IgD-negative memory B cell (primary cell): Measurements from ENCODE around the gene GCNT1. TPM values are rescaled to one million over a fixed set of nuclear protein-coding genes. Genes with fewer than 3 reads are reported as not detected.
A peak's percentile ranks its signal among the peaks of the same experiment; 100 is the strongest.
"Not testable (repeated sequence)": the region's sequence is repeated elsewhere in the genome, so short reads cannot be mapped to it uniquely, and the experiment has no call there.

Experiments
- H3K27ac Mint-ChIP-seq, 3 donors: one replicate each; pipeline ENCODE4 v1.8.0; 2020 to 2022; ENCODE audit warnings: mild to moderate bottlenecking in 3 of 3, mixed read lengths in 3 of 3, moderate library complexity in 1 of 3
- H3K27me3 Mint-ChIP-seq: one replicate; pipeline ENCODE4 v1.8.0; 2021; ENCODE audit warnings: mixed read lengths
- H3K36me3 Mint-ChIP-seq: one replicate; pipeline ENCODE4 v1.8.0; 2020; ENCODE audit warnings: mild to moderate bottlenecking, mixed read lengths
- H3K4me1 Mint-ChIP-seq, 3 donors: one replicate each; pipeline ENCODE4 v1.8.0; 2020 to 2022; ENCODE audit warnings: mixed read lengths in 3 of 3, mild to moderate bottlenecking in 1 of 3
- H3K4me3 Mint-ChIP-seq, 4 donors: one replicate each; pipeline ENCODE4 v1.8.0; 2020 to 2022; ENCODE audit warnings: mild to moderate bottlenecking in 4 of 4, mixed read lengths in 4 of 4, moderate library complexity in 3 of 4
- H3K9me3 Mint-ChIP-seq, 3 donors: one replicate each; pipeline ENCODE4 v1.8.0; 2020 to 2021; ENCODE audit warnings: mixed read lengths in 3 of 3, mild to moderate bottlenecking in 1 of 3
- polyA plus RNA-seq: library from polyadenylated mRNA; unstranded; fragments of 300-500 nt; fragmentation: Illumina TruSeq; gene quantifications from one replicate; pipeline ENCODE4 v1.2.3, GENCODE V29; 2021

Gene GCNT1
- polyA plus RNA-seq, 1 donor from 2014 or later: 4.6 TPM

DNA sequence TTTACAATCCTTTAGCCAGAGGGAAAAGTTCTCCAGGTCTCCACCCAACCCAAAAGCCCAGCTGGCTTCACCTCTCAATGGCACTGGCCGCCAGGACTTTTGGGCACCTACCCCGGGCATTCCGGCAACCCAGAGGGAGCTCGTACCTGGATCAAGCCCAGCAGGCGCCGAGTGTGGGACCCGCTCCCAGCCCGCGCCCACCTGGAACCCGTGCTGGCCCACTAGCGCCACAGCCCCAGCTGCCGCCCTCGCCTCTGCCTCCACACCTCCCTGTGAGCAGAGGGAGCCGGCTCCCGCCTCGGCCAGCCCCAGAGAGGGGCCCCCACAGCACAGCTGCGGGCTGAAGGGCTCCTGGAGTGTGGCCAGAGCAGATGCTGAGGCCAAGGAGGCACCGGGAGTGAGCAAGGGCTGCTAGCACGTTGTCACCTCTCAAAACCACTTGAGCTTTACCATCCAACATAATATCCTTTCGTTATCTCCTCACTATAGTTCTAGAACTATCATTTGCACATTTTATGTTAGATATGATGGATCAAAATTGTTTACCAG lies 69.7 kb downstream of the GCNT1 start:
- no peak overlapping the region for H3K27ac Mint-ChIP-seq

DNA sequence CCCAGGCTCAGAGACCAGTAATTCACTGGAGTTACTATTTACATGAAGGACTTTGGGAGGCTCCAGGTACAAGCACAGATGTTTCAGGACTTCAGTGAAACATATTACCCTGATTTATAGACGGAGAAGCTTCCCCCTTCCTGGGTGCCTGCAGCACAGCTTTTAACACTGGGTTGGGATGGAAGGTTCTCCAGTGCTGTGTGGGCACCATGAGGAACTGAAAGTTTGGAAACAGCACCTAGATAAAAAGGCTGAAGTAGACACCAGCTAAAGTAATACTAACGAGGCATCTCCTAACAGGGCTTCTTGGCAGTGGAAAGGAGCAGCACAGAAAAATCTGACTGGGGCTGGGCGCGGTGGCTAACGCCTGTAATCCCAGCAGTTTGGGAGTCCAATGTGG lies 70.7 kb downstream of the GCNT1 start:
- no peaks in the 10 kb centered on the region for H3K27me3 Mint-ChIP-seq
- no peak overlapping the region for H3K27ac Mint-ChIP-seq
- H3K36me3 Mint-ChIP-seq: peaks cover 1% of the 10 kb centered on the region
- H3K9me3 Mint-ChIP-seq: no peaks in the 10 kb centered on the region
- peaks cover 0 to 1% (median 0%) of the 10 kb centered on the region in 3 donors for H3K4me1 Mint-ChIP-seq
- no peak overlapping the region for H3K4me3 Mint-ChIP-seq

More for the DNA sequence above, 69.7 kb downstream of the GCNT1 start:
- Mint-ChIP-seq H3K4me1 (peaks cover 0 to 1% (median 0%) of the 10 kb centered on the region in 3 donors), H3K27me3 (peaks cover 1% of the 10 kb centered on the region), H3K4me3 (no peak overlapping the region), H3K36me3 (peaks cover 1% of the 10 kb centered on the region), H3K9me3 (no peaks in the 10 kb centered on the region)

GRCh38 chr9:76530458-76531110 lies 71.6 kb downstream of the GCNT1 start:
- no peak overlapping the region for H3K27ac Mint-ChIP-seq
- H3K9me3 Mint-ChIP-seq: no peaks in the 10 kb centered on the region
- H3K27me3 Mint-ChIP-seq: no peaks in the 10 kb centered on the region
- H3K4me1 Mint-ChIP-seq: peaks cover 0 to 1% (median 0%) of the 10 kb centered on the region in 3 donors
- H3K4me3 Mint-ChIP-seq: peak overlapping the region in 1 of 4 donors; percentile 54
- H3K36me3 Mint-ChIP-seq: peaks cover 1% of the 10 kb centered on the region

GRCh38 chr9:76531231-76531780 lies 72.3 kb downstream of the GCNT1 start:
- peaks cover 2% of the 10 kb centered on the region for H3K27me3 Mint-ChIP-seq
- H3K9me3 Mint-ChIP-seq: no peaks in the 10 kb centered on the region
- H3K36me3 Mint-ChIP-seq: peaks cover 1% of the 10 kb centered on the region
- H3K4me3 Mint-ChIP-seq: no peak overlapping the region
- H3K4me1 Mint-ChIP-seq: peaks cover 0 to 1% (median 0%) of the 10 kb centered on the region in 3 donors
- H3K27ac Mint-ChIP-seq: no peak overlapping the region

GRCh38 chr9:76532877-76533276 lies 73.9 kb downstream of the GCNT1 start:
- not testable (repeated sequence) for H3K27me3 Mint-ChIP-seq, H3K4me1 Mint-ChIP-seq, H3K9me3 Mint-ChIP-seq, H3K27ac Mint-ChIP-seq, H3K4me3 Mint-ChIP-seq, H3K36me3 Mint-ChIP-seq

DNA sequence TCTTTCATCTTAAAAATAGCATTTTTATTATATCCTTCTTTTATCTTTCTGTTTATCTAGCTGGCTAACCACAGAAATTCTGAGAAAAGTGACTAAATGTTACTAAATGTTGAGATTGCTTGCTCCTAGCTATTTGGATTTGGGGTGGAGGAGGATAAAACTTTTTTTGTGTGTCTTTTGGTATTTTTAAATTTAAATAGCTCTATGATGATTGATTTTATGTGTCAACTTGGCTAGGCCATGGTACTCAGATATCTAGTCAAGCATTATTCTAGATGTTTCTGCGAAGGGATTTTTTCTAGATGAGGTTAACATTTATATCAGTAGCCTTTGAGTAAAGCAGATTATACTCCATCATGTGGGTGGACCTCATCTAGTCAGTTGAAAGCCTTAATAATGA lies 75.0 kb downstream of the GCNT1 start:
- H3K9me3 Mint-ChIP-seq: no peaks in the 10 kb centered on the region
- no peak overlapping the region for H3K27ac Mint-ChIP-seq
- H3K4me3 Mint-ChIP-seq: no peak overlapping the region
- H3K4me1 Mint-ChIP-seq: peaks cover 0 to 1% (median 0%) of the 10 kb centered on the region in 3 donors
- H3K27me3 Mint-ChIP-seq: peaks cover 2% of the 10 kb centered on the region
- peaks cover 3% of the 10 kb centered on the region for H3K36me3 Mint-ChIP-seq

- peak overlapping the region in 1 of 3 donors; percentile 26 for H3K27ac Mint-ChIP-seq
- H3K4me3 Mint-ChIP-seq: no peak overlapping the region
- no peaks in the 10 kb centered on the region for H3K9me3 Mint-ChIP-seq
- peaks cover 4% of the 10 kb centered on the region for H3K36me3 Mint-ChIP-seq
- H3K4me1 Mint-ChIP-seq: peaks cover 0 to 1% (median 0%) of the 10 kb centered on the region in 3 donors
- peaks cover 2% of the 10 kb centered on the region for H3K27me3 Mint-ChIP-seq
These were observed 78.2 kb downstream of the GCNT1 start for GRCh38 chr9:76537150-76537646.

GRCh38 chr9:76539180-76539579 lies 80.2 kb downstream of the GCNT1 start:
- H3K27ac Mint-ChIP-seq: no peak overlapping the region
- no peaks in the 10 kb centered on the region for H3K4me1 Mint-ChIP-seq
- H3K4me3 Mint-ChIP-seq: no peak overlapping the region
- peaks cover 3% of the 10 kb centered on the region for H3K36me3 Mint-ChIP-seq
- H3K27me3 Mint-ChIP-seq: peaks cover 2% of the 10 kb centered on the region
- peaks cover 0 to 4% (median 0%) of the 10 kb centered on the region in 3 donors for H3K9me3 Mint-ChIP-seq

DNA sequence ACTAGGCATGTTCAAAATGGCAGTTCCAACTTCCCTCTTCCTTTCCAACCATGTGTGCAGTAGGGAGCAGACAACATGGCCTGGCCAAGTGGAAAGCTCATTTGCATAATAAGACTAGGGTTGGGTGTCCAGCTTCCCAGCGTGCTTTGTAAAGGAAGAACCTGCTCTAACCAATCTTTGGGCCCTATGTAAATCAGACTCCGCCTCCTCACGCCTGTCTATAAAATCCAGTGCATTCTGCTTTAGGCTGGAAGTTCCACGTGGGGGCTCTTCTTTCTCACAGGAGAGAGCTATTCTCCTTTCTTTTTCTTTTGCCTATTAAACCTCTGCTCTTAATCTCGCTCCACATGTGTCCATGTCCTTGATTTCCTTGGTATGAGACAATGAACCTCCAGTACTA lies 83.4 kb downstream of the GCNT1 start:
- Mint-ChIP-seq H3K27ac (no peak overlapping the region), H3K27me3 (no peaks in the 10 kb centered on the region), H3K4me3 (no peak overlapping the region), H3K36me3 (peaks cover 3% of the 10 kb centered on the region), H3K9me3 (peaks cover 0 to 4% (median 0%) of the 10 kb centered on the region in 3 donors), H3K4me1 (no peaks in the 10 kb centered on the region)

- no peak overlapping the region for H3K27ac Mint-ChIP-seq
- H3K4me1 Mint-ChIP-seq: no peaks in the 10 kb centered on the region
- H3K36me3 Mint-ChIP-seq: peaks cover 2% of the 10 kb centered on the region
- H3K4me3 Mint-ChIP-seq: no peak overlapping the region
- H3K27me3 Mint-ChIP-seq: no peaks in the 10 kb centered on the region
- H3K9me3 Mint-ChIP-seq: peaks cover 0 to 4% (median 0%) of the 10 kb centered on the region in 3 donors
These were observed 86.2 kb downstream of the GCNT1 start for GRCh38 chr9:76545191-76545590.

DNA sequence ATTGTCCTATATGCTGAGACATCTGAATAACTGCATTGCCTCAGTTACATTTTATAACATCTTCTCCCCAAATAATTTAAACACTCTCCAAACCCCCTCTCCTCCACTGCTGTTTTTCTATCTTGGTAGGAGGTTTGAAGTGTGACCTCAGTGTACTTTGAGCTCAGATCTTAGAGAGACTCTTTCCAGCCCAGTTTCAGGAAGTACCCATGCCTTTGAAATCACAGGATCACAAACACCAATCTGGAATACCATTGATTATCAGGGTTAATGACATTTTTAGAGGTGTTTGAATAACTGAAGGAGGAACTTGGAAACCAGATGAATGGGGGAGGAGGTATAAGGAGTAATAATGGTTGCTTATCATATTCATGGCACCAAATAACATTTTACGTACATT lies 93.2 kb downstream of the GCNT1 start:
- no peaks in the 10 kb centered on the region for H3K4me1 Mint-ChIP-seq
- no peaks in the 10 kb centered on the region for H3K9me3 Mint-ChIP-seq

GRCh38 chr9:76552751-76553455 lies 93.9 kb downstream of the GCNT1 start:
- Mint-ChIP-seq H3K4me3 (no peak overlapping the region), H3K27me3 (no peaks in the 10 kb centered on the region), H3K36me3 (no peaks in the 10 kb centered on the region), H3K27ac (no peak overlapping the region), H3K4me1 (no peaks in the 10 kb centered on the region), H3K9me3 (peaks cover 0 to under 1% (median 0%) of the 10 kb centered on the region in 3 donors)

More for the DNA sequence above, 93.2 kb downstream of the GCNT1 start:
- Mint-ChIP-seq H3K27me3 (no peaks in the 10 kb centered on the region), H3K4me3 (no peak overlapping the region), H3K27ac (no peak overlapping the region), H3K36me3 (no peaks in the 10 kb centered on the region)

DNA sequence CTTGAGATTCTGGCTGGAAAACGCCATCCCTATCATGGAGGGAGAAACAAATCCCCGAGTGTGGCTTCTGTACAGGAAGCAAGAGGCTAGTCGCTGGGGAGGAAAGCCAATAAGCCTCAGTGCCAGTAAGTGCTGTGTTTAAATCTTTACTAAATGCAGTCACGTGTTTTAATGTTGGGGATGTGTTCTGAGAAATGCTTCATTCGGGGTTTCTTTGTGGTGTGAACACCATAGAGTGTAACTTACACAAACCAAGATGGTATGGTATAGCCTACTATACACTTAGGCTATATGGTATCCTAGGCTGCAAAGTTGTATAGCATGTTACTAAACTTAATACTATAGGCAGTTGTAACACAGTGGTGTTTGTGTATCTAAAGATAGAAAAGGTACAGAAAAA lies 94.7 kb downstream of the GCNT1 start:
- Mint-ChIP-seq H3K4me3 (no peak overlapping the region), H3K4me1 (no peaks in the 10 kb centered on the region), H3K27ac (no peak overlapping the region), H3K36me3 (no peaks in the 10 kb centered on the region), H3K27me3 (no peaks in the 10 kb centered on the region), H3K9me3 (peaks cover 3 to 7% (median 4%) of the 10 kb centered on the region in 3 donors)
